GM12878 (cell line): Measurements from ENCODE around the gene HHIP. TPM values are rescaled to one million over a fixed set of nuclear protein-coding genes. Genes with fewer than 3 reads are reported as not detected.

Experiments used
- ATAC-seq: fragments of 200-7000 bp; cut with Tn5 transposase; 3 replicates; pipeline ENCODE4 v1.9.1; 2020; ENCODE audit warnings: mild to moderate bottlenecking, moderate library complexity
- BruUV-seq: library from RNA; stranded (reverse); fragments of 400-500 nt; replicated peaks from 2 replicates; lab custom pipeline; 2021; lab: Mats Ljungman, UMichigan
- CTCF ChIA-PET: fragments of 300-600 bp; sonication (Branson Sonifier 250); formaldehyde crosslinking; extraction: SDS; loops from one replicate; lab custom pipeline; 2021; ENCODE audit warnings: inconsistent platforms; lab: Yijun Ruan, JAX
- POLR2A ChIA-PET: fragments of 350-600 bp; formaldehyde crosslinking; extraction: SDS; loops from one replicate; lab custom pipeline; 2021; ENCODE audit warnings: inconsistent platforms; lab: Charles Lee
- RAD21 ChIA-PET: fragments of 300-600 bp; sonication (Branson Sonifier 250); formaldehyde crosslinking; loops from one replicate; lab custom pipeline; 2023; ENCODE audit warnings: antibody characterized with exemption; ENCODE audit not compliant: unreplicated experiment; lab: Charles Lee
- SMC1A ChIA-PET: fragments of 300-600 bp; sonication (Branson Sonifier 250); formaldehyde crosslinking; loops from one replicate; lab custom pipeline; 2023; ENCODE audit not compliant: unreplicated experiment, uncharacterized antibody; lab: Charles Lee
- DNase-seq: peaks from one replicate; pipeline ENCODE4 v3.0.0-alpha.2; 2011; ENCODE audit warnings: low read depth, low spot score
- FAIRE-seq: peaks from 3 replicates; lab custom pipeline; 2011; peaks lifted over from hg19 to GRCh38; lab: Jason Lieb, UNC
- H2AFZ ChIP-seq: 2 replicates; pipeline ENCODE4 v1.6.0; 2011; ENCODE audit warnings: low read depth, low read length, control low read depth; ENCODE audit not compliant: control insufficient read depth
- H3K27ac ChIP-seq: 2 replicates; pipeline ENCODE4 v1.5.1; 2011; ENCODE audit warnings: control low read depth; ENCODE audit not compliant: control insufficient read depth, insufficient read depth
- H3K27me3 ChIP-seq, 2 experiments: replicated peaks in 1 of 2; 2 replicates each; pipeline versions ENCODE4 v1.6.0 to v1.6.1; 2011; ENCODE audit warnings: low read length in 1 of 2; ENCODE audit not compliant: control insufficient read depth in 2 of 2, insufficient read depth in 2 of 2
- H3K36me3 ChIP-seq, 2 experiments: 2 replicates each; pipeline ENCODE4 v1.5.1; 2011; ENCODE audit warnings: low read length in 1 of 2; ENCODE audit not compliant: control insufficient read depth in 2 of 2, insufficient read depth in 2 of 2
- H3K4me1 ChIP-seq: 2 replicates; pipeline ENCODE4 v1.6.1; 2011; ENCODE audit warnings: mild to moderate bottlenecking, low read length, moderate library complexity, mixed read lengths; ENCODE audit not compliant: control insufficient read depth, insufficient read depth
- H3K4me2 ChIP-seq: 2 replicates; pipeline ENCODE4 v1.6.0; 2011; ENCODE audit warnings: control low read depth; ENCODE audit not compliant: control insufficient read depth, insufficient read depth
- H3K4me3 ChIP-seq: fragments of 200-600 bp; sonication (generic); 2 replicates; pipeline ENCODE4 v1.5.1; 2016
- H3K79me2 ChIP-seq: 2 replicates; pipeline ENCODE4 v1.6.0; 2011; ENCODE audit warnings: low read length; ENCODE audit not compliant: control insufficient read depth, insufficient read depth
- H3K9ac ChIP-seq: 2 replicates; pipeline ENCODE4 v1.8.0; 2011; ENCODE audit warnings: low read length, control low read depth, mixed read lengths; ENCODE audit not compliant: control insufficient read depth, insufficient read depth
- H3K9me3 ChIP-seq: replicated peaks from 3 replicates; pipeline ENCODE4 v1.5.1; 2011; ENCODE audit warnings: mild to moderate bottlenecking, low read length; ENCODE audit not compliant: control insufficient read depth, insufficient read depth
- H4K20me1 ChIP-seq: 2 replicates; pipeline ENCODE4 v1.6.0; 2011; ENCODE audit not compliant: control insufficient read depth, insufficient read depth
- BHLHE40 ChIP-seq, 2 experiments: fragments of 450-650 bp in 1 of 2; IDR thresholded peaks; 2 replicates each; pipeline ENCODE4 v1.6.1; 2011 to 2017; ENCODE audit warnings: low read depth in 2 of 2, borderline replicate concordance in 1 of 2, improper control_type of control experiment in 1 of 2, low read length in 1 of 2, mild to moderate bottlenecking in 1 of 2
- CHD2 ChIP-seq: IDR thresholded peaks from 2 replicates; pipeline ENCODE4 v1.6.1; 2011; ENCODE audit warnings: low read depth, low read length, improper control_type of control experiment, borderline replicate concordance
- HDGF ChIP-seq: fragments of 450-650 bp; IDR thresholded peaks from 2 replicates; pipeline ENCODE4 v1.6.1; 2016; ENCODE audit warnings: antibody characterized with exemption
- LARP7 ChIP-seq: fragments of 450-650 bp; IDR thresholded peaks from 2 replicates; pipeline ENCODE4 v1.6.1; 2017; ENCODE audit warnings: mild to moderate bottlenecking
- MLLT1 ChIP-seq: fragments of 450-650 bp; IDR thresholded peaks from 2 replicates; pipeline ENCODE4 v1.6.1; 2016; ENCODE audit warnings: mild to moderate bottlenecking
- MTA2 ChIP-seq: fragments of 450-650 bp; IDR thresholded peaks from 2 replicates; pipeline ENCODE4 v1.6.1; 2016; ENCODE audit warnings: low read depth, mild to moderate bottlenecking, moderate library complexity
- MXI1 ChIP-seq: fragments of 150-350 bp; IDR thresholded peaks from 2 replicates; pipeline ENCODE4 v1.6.1; 2011; ENCODE audit warnings: low read depth, mild to moderate bottlenecking, inconsistent platforms, low read length, improper control_type of control experiment
- POU2F2 ChIP-seq: IDR thresholded peaks from 3 replicates; pipeline ENCODE4 v1.6.1; 2011; ENCODE audit warnings: low read depth, mild to moderate bottlenecking, low read length, borderline replicate concordance
- SMARCA5 ChIP-seq: fragments of 450-650 bp; IDR thresholded peaks from 2 replicates; pipeline ENCODE4 v1.6.1; 2017; ENCODE audit warnings: mild to moderate bottlenecking
- SREBF1 ChIP-seq: IDR thresholded peaks from 2 replicates; pipeline ENCODE4 v1.6.1; 2012; ENCODE audit warnings: mild to moderate bottlenecking, low read length
- WRNIP1 ChIP-seq: IDR thresholded peaks from 2 replicates; pipeline ENCODE4 v1.6.1; 2011; ENCODE audit warnings: low read depth, low read length, improper control_type of control experiment, borderline replicate concordance
- ZZZ3 ChIP-seq: IDR thresholded peaks from 2 replicates; pipeline ENCODE4 v1.6.1; 2011; ENCODE audit warnings: low read depth; ENCODE audit not compliant: control insufficient read depth, insufficient read length
- WGBS: methylation state at CpG from one replicate; pipeline ENCODE4 v1.1.6; 2016; ENCODE audit warnings: low lambda C conversion rate; ENCODE audit not compliant: insufficient replicate concordance, insufficient coverage; ENCODE audit errors: missing lambda C conversion rate; 5-methylcytosine and 5-hydroxymethylcytosine counted together
- in situ Hi-C: fragments of 300-500 bp; cut with MboI; formaldehyde crosslinking; loops from 9 replicates; pipeline ENCODE4 v1.14.3; 2018; ENCODE audit warnings: mixed read lengths
- intact Hi-C: fragments of 100-400 bp; cut with micrococcal nuclease; formaldehyde crosslinking; loops from one replicate; pipeline ENCODE4 v1.14.2; 2022; ENCODE audit not compliant: unreplicated experiment
- polyA plus RNA-seq, 11 experiments: library from polyadenylated mRNA; depleted of rRNA in 4 of 11; unstranded in 6 of 11; stranded (reverse) in 5 of 11; fragments of >200 nt; fragmentation: Nextera tagmentation in 4 of 11; fragmentation: Illumina TruSeq in 1 of 11; extraction: Ambion mirVana in 4 of 11; extraction: Trizol in 1 of 11; gene quantifications; 1 replicate in 1 of 11; 2 replicates in 10 of 11; pipeline versions ENCODE4 v1.2.1 to v1.2.3, GENCODE V29; 2011 to 2016; ENCODE audit warnings: inconsistent platforms in 2 of 11, missing spikeins in 2 of 11, low read depth in 1 of 11
- total RNA-seq, 4 experiments: library from RNA; depleted of rRNA in 3 of 4; stranded (reverse); fragments of >200 nt in 3 of 4; fragmentation: Illumina TruSeq in 1 of 4; extraction: Trizol in 1 of 4; gene quantifications; 2 replicates each; pipeline versions ENCODE4 v1.2.1 to v1.2.3, GENCODE V29; 2013 to 2021
- TF ChIP-seq, protein P1 (sequence below): fragments of 450-650 bp; IDR thresholded peaks from 2 replicates; pipeline ENCODE4 v1.6.1; 2017; ENCODE audit warnings: mild to moderate bottlenecking, low read depth, inconsistent platforms; ENCODE audit not compliant: poor library complexity, severe bottlenecking
- TF ChIP-seq, protein P2 (sequence below): fragments of 450-650 bp; IDR thresholded peaks from 2 replicates; pipeline ENCODE4 v1.6.1; 2018; ENCODE audit warnings: borderline replicate concordance, mild to moderate bottlenecking; ENCODE audit not compliant: partially characterized antibody
- TF ChIP-seq, protein P3 (sequence below): IDR thresholded peaks from 2 replicates; pipeline ENCODE4 v1.6.1; 2011; ENCODE audit warnings: mild to moderate bottlenecking, low read depth, low read length, moderate library complexity; ENCODE audit not compliant: insufficient replicate concordance

The HHIP gene
- total and polyA plus RNA-seq, 10 of the 15 experiments (the other 5 are each of a cell fraction or from before 2014, with no cell fraction given) = 0.06 to 0.56 (median 0.24) TPM; not detected in 1

- TF ChIP-seq, protein P1, sequence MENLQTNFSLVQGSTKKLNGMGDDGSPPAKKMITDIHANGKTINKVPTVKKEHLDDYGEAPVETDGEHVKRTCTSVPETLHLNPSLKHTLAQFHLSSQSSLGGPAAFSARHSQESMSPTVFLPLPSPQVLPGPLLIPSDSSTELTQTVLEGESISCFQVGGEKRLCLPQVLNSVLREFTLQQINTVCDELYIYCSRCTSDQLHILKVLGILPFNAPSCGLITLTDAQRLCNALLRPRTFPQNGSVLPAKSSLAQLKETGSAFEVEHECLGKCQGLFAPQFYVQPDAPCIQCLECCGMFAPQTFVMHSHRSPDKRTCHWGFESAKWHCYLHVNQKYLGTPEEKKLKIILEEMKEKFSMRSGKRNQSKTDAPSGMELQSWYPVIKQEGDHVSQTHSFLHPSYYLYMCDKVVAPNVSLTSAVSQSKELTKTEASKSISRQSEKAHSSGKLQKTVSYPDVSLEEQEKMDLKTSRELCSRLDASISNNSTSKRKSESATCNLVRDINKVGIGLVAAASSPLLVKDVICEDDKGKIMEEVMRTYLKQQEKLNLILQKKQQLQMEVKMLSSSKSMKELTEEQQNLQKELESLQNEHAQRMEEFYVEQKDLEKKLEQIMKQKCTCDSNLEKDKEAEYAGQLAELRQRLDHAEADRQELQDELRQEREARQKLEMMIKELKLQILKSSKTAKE = no peak
- TF ChIP-seq SREBF1 = no peak
- TF ChIP-seq, protein P2, sequence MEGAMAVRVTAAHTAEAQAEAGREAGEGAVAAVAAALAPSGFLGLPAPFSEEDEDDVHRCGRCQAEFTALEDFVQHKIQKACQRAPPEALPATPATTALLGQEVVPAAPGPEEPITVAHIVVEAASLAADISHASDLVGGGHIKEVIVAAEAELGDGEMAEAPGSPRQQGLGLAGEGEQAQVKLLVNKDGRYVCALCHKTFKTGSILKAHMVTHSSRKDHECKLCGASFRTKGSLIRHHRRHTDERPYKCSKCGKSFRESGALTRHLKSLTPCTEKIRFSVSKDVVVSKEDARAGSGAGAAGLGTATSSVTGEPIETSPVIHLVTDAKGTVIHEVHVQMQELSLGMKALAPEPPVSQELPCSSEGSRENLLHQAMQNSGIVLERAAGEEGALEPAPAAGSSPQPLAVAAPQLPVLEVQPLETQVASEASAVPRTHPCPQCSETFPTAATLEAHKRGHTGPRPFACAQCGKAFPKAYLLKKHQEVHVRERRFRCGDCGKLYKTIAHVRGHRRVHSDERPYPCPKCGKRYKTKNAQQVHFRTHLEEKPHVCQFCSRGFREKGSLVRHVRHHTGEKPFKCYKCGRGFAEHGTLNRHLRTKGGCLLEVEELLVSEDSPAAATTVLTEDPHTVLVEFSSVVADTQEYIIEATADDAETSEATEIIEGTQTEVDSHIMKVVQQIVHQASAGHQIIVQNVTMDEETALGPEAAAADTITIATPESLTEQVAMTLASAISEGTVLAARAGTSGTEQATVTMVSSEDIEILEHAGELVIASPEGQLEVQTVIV = no peak
Observed at GRCh38 chr4:144653781-144654545, 8.0 kb downstream of the HHIP start (continued).

GRCh38 chr4:144655491-144655890 is 9.5 kb downstream of the HHIP start:
- Histone ChIP-seq H3K9me3 (no peaks in the 10 kb centered on the region), H3K27me3 (peaks cover 0 to 4% of the 10 kb centered on the region in 2 experiments; a peak in 1 of 4 replicates), H2AFZ (no peak overlapping the region), H3K79me2 (no peaks in the 10 kb centered on the region), H3K4me1 (no peaks in the 10 kb centered on the region), H3K36me3 (no peaks in the 10 kb centered on the region), H3K9ac (no peak overlapping the region), H4K20me1 (no peaks in the 10 kb centered on the region), H3K4me2 (no peak overlapping the region), H3K4me3 (no peak overlapping the region), H3K27ac (no peak overlapping the region)
- FAIRE-seq (no peak), DNase-seq (no peak), ATAC-seq (no peak)
- 39% methylated on average over 2 of the region's 2 CpGs for WGBS
- ChIA-PET SMC1A (no interaction called here), RAD21 (no interaction called here), CTCF (no interaction called here), POLR2A (no interaction called here)
- intact Hi-C loops (no loop called here), in situ Hi-C loops (no loop called here)
- no TSS peak for BruUV-seq
- TF ChIP-seq BHLHE40 (IDR thresholded peaks at IDR 0.05; ENCODE audit: borderline replicate concordance in 1 of 2, low read depth in 2 of 2, low read length in 1 of 2) = no peak
- TF ChIP-seq ZZZ3 = no peak
- no peak for TF ChIP-seq MXI1
- no peak for TF ChIP-seq HDGF
- TF ChIP-seq LARP7 = no peak
- TF ChIP-seq SMARCA5 = no peak
- no peak for TF ChIP-seq WRNIP1
- no peak for TF ChIP-seq POU2F2
- TF ChIP-seq, protein P3, sequence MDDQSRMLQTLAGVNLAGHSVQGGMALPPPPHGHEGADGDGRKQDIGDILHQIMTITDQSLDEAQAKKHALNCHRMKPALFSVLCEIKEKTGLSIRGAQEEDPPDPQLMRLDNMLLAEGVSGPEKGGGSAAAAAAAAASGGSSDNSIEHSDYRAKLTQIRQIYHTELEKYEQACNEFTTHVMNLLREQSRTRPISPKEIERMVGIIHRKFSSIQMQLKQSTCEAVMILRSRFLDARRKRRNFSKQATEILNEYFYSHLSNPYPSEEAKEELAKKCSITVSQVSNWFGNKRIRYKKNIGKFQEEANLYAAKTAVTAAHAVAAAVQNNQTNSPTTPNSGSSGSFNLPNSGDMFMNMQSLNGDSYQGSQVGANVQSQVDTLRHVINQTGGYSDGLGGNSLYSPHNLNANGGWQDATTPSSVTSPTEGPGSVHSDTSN = no peak
- TF ChIP-seq MTA2 = no peak
- TF ChIP-seq MLLT1 = no peak
- no peak for TF ChIP-seq CHD2
